Upper lobe of right lung (tissue), 1 donor: ENCODE results near the gene TCF7L2. TPM values are rescaled to one million over a fixed set of nuclear protein-coding genes. Genes with fewer than 3 reads are reported as not detected.
"Not testable (repeated sequence)": the region's sequence is repeated elsewhere in the genome, so short reads cannot be mapped to it uniquely, and the experiment has no call there.

Experiments used
- ATAC-seq: fragments of 200-7000 bp; cut with Tn5 transposase; one replicate; pipeline ENCODE4 v1.9.1; 2020; ENCODE audit warnings: mild to moderate bottlenecking, moderate library complexity
- DNase-seq: peaks from one replicate; pipeline ENCODE4 v3.0.0-alpha.2; 2020
- H3K27ac ChIP-seq: fragments of 200-600 bp; one replicate; pipeline ENCODE4 v1.8.0; 2022
- H3K27me3 ChIP-seq: fragments of 200-600 bp; one replicate; pipeline ENCODE4 v1.8.0; 2022; ENCODE audit warnings: mild to moderate bottlenecking
- H3K36me3 ChIP-seq: fragments of 200-600 bp; one replicate; pipeline ENCODE4 v1.8.0; 2022
- H3K4me1 ChIP-seq: fragments of 200-600 bp; one replicate; pipeline ENCODE4 v1.8.0; 2022
- H3K4me3 ChIP-seq: fragments of 200-600 bp; one replicate; pipeline ENCODE4 v1.8.0; 2022; ENCODE audit warnings: mild to moderate bottlenecking
- H3K9me3 ChIP-seq: fragments of 200-600 bp; one replicate; pipeline ENCODE4 v1.8.0; 2022
- intact Hi-C: fragments of 100-400 bp; cut with DNase I; formaldehyde crosslinking; loops from one replicate; pipeline ENCODE4 v1.11.0; 2022
- total RNA-seq: library from RNA; stranded (reverse); fragmentation: NEBNext Ultra II Directional; extraction: Animal tissue kit (Norgen Biotek cat#: 25700); gene quantifications from one replicate; pipeline ENCODE4 v1.2.1, GENCODE V29; 2021
- TF ChIP-seq, protein P1 (sequence below): fragments of 200-600 bp; IDR thresholded peaks from one replicate; pipeline ENCODE4 v1.8.0; 2022; ENCODE audit warnings: antibody characterized with exemption
- donor health status: DM: no; HTN: yes; CAD: no; lungs with severe emphysema.

Gene TCF7L2
- total RNA-seq, 1 donor from 2014 or later = 47.4 TPM

DNA sequence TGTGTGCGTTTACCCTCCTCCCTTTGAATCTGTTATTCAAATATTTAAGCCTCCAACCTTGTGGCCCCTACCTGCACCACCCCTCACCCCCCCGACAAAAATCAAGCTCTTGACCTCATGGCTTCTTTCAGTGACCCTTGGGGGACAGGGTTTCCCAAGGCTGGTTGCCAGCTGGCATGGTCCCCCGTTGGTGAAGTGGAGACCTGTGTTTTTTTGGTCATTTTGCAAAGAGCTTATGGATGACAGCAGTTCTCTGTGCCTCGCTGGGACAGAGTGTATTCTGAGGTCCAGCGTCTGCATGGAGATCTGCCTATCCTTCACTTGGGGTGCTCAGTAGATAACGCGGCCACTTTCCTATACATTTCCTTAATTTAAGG lies 111.0 kb downstream of the TCF7L2 start:
- Histone ChIP-seq H3K4me3 (no peak overlapping the region), H3K27me3 (no peaks in the 10 kb centered on the region), H3K27ac (peak overlapping the region; percentile 75), H3K4me1 (peaks cover 63% of the 10 kb centered on the region), H3K9me3 (no peaks in the 10 kb centered on the region), H3K36me3 (no peaks in the 10 kb centered on the region)
- DNase-seq = no peak
- intact Hi-C loops = no loop called here
- TF ChIP-seq, protein P1, sequence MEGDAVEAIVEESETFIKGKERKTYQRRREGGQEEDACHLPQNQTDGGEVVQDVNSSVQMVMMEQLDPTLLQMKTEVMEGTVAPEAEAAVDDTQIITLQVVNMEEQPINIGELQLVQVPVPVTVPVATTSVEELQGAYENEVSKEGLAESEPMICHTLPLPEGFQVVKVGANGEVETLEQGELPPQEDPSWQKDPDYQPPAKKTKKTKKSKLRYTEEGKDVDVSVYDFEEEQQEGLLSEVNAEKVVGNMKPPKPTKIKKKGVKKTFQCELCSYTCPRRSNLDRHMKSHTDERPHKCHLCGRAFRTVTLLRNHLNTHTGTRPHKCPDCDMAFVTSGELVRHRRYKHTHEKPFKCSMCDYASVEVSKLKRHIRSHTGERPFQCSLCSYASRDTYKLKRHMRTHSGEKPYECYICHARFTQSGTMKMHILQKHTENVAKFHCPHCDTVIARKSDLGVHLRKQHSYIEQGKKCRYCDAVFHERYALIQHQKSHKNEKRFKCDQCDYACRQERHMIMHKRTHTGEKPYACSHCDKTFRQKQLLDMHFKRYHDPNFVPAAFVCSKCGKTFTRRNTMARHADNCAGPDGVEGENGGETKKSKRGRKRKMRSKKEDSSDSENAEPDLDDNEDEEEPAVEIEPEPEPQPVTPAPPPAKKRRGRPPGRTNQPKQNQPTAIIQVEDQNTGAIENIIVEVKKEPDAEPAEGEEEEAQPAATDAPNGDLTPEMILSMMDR = no peak
- ATAC-seq = no peak

DNA sequence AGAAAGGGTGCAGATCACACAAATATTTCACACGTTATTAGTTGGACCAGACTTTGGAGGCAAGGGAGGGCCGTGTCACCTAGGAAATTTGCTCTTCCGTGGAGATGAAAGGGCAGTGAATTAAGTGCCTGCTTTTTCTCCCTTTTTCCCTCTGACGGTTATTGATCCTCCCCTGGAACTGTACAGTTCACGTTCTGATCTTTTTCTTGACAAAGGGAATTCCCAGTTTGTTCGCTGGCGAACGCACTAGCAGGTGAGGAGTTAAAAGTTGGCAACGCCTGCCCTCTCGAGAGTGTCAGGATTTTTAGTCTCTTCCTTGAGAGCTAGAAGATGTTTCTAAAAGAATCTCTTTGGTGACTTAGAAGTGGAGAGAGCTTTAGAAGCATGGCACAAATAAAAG lies 111.5 kb downstream of the TCF7L2 start:
- DNase-seq (no peak), ATAC-seq (no peak)
- Histone ChIP-seq H3K27ac (peak overlapping the region; percentile 75), H3K27me3 (no peaks in the 10 kb centered on the region), H3K4me3 (no peak overlapping the region), H3K4me1 (peaks cover 61% of the 10 kb centered on the region), H3K36me3 (no peaks in the 10 kb centered on the region), H3K9me3 (no peaks in the 10 kb centered on the region)
- intact Hi-C loops = no loop called here
- TF ChIP-seq, protein P1 = no peak

DNA sequence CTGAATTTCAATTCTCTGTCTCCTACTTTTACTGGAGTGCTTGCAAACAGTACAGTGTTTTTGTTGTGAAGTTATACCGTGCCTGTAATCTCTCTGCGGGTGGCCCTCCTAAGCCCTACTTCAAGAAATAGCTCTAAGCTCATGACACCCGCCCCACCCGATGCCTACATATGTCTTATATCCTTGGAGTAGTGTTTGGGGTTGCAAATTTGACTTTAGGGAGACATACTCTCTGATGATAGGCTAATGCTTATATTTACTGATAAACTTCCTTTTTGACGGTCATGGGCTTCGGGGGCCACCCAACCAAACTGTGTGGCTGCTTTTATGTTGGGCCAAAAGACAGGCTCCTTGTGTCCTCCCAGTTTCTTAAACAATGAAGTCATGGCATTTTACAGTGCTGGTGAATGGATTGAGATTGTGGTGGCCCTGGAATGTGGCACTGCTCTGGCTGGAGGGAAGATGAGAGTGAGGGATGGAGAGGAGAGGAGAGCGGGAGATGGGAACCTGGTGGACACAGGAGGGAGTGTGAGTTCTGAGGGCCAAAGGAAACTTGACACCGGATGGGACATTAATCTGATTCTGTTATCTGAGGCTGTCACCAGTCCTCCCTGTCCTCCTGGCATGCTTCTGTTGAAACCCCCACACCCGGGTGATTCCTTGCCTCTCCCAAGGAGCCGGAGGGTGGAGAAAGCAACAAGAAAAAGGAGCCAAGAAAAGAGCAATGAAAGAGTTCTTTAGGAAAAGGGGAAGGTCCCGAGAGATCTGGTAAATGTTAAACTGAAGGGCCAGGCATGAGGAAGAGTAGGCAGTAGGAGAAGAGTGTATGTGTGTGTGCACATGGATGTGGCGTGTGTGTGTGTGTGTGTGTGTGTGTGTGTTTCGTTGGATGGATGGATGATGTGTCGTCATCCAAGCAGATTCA lies 113.3 kb downstream of the TCF7L2 start:
- Histone ChIP-seq H3K9me3 (no peaks in the 10 kb centered on the region), H3K27ac (no peak overlapping the region), H3K4me3 (no peak overlapping the region), H3K4me1 (peaks cover 61% of the 10 kb centered on the region), H3K36me3 (no peaks in the 10 kb centered on the region), H3K27me3 (no peaks in the 10 kb centered on the region)
- ATAC-seq (peak; percentile 43), DNase-seq (no peak)
- intact Hi-C loops = no loop called here
- TF ChIP-seq, protein P1 = no peak

DNA sequence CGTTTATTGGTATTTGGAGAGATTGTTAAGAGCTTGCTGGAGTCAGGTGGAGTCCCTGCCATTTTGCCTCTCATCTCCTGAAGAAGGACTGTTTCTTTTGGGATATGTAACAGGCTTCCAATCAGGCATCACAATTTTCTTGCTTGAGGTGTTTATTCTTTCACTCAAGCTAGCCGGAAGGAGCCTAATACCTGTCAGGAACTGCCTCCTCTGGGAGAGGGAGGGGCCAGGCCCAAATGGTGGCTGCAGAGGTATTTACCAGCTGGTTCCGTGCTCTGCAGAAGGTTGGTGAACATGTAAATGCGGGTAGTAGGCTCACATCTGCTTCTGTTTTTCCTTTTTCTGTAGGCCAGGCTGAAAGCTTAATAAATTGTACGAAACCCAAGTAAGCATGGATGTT lies 114.0 kb downstream of the TCF7L2 start:
- intact Hi-C loops = no loop called here
- Histone ChIP-seq H3K36me3 (no peaks in the 10 kb centered on the region), H3K27ac (no peak overlapping the region), H3K27me3 (no peaks in the 10 kb centered on the region), H3K4me3 (no peak overlapping the region), H3K4me1 (peaks cover 54% of the 10 kb centered on the region), H3K9me3 (no peaks in the 10 kb centered on the region)
- ATAC-seq (peak; percentile 36), DNase-seq (no peak)
- TF ChIP-seq, protein P1 = no peak

DNA sequence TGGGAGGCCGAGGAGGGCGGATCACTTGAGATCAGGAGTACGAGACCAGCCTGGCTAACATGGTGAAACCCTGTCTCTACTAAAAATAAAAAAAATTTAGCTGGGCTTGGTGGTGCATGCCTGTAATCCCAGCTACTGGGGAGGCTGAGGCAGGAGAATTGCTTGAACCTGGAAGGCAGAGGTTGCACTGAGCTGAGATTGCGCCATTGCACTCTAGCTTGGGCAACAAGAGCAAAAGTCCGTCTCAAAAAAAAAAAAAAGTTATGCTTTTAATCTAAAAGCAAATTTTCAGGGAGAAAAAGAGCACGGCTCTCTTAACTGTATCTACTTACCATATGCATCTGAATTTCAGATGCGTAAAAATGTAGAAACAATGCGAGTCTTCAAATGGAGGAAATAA lies 116.1 kb downstream of the TCF7L2 start:
- peaks cover 34% of the 10 kb centered on the region for H3K4me1 ChIP-seq
- ATAC-seq, H3K27me3 ChIP-seq, H3K36me3 ChIP-seq, intact Hi-C loops, H3K4me3 ChIP-seq, H3K27ac ChIP-seq, H3K9me3 ChIP-seq, DNase-seq: not testable (repeated sequence)

DNA sequence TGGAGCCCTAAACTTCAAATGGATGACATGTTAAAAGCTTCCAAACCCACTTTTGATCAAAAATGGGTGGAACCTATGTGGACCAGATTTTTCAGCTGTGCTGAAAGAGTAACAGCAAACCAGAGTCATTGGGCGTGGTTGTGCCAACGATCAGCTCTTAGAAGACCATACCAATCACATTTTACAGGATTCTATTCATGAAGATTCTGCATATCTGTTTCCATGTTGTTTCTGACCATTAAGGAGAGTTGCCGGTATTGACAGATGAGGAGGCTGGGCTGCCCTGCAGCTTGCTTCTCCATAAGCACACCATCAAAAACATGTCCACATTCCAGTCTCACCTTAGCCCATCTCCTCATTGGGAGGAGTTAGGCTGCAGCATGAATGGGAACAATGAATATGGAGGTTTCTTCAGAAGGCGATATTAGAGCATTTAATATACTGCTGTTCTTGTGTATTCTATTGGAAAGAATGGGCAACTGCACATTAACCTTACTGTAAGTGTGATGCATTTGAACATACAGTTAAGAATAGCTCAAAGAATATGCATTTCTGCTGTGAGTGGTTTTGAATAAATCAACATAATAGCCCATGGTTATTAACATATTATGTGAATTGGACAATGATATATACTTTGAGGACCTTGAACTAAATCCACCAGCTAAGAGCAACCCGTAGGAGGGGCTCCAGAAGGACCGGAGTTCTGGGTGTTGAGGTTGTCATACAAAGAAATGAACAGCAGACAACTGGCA lies 116.7 kb downstream of the TCF7L2 start:
- Histone ChIP-seq H3K36me3 (no peaks in the 10 kb centered on the region), H3K4me3 (no peak overlapping the region), H3K9me3 (no peaks in the 10 kb centered on the region), H3K27me3 (no peaks in the 10 kb centered on the region), H3K4me1 (peaks cover 33% of the 10 kb centered on the region), H3K27ac (no peak overlapping the region)
- intact Hi-C loops = no loop called here
- ATAC-seq = no peak
- TF ChIP-seq, protein P1 = no peak
- DNase-seq = no peak
